Ascending aorta (tissue), 2 donors: ENCODE measurements around the gene SLC35F2. TPM values are rescaled to one million over a fixed set of nuclear protein-coding genes. Genes with fewer than 3 reads are reported as not detected.

Experiments
- DNase-seq, 2 donors: peaks; one replicate each; pipeline ENCODE4 v3.0.0-alpha.2; 2019; ENCODE audit warnings: low spot score in 2 of 2
- H3K27ac ChIP-seq, 2 donors: fragments of 200-600 bp; sonication (generic); one replicate each; pipeline ENCODE4 v1.5.1; 2016 to 2017; ENCODE audit warnings: mild to moderate bottlenecking in 1 of 2
- H3K27me3 ChIP-seq: fragments of 200-600 bp; sonication (generic); one replicate; pipeline ENCODE4 v1.5.1; 2017
- H3K36me3 ChIP-seq, 2 donors: fragments of 200-600 bp; sonication (generic); one replicate each; pipeline ENCODE4 v1.5.1; 2016
- H3K4me1 ChIP-seq, 2 donors: fragments of 200-600 bp; sonication (generic); one replicate each; pipeline ENCODE4 v1.5.1; 2016 to 2017; ENCODE audit warnings: mild to moderate bottlenecking in 1 of 2
- H3K4me3 ChIP-seq, 2 donors: fragments of 200-600 bp; sonication (generic); one replicate each; pipeline ENCODE4 v1.5.1; 2016 to 2017; ENCODE audit warnings: mild to moderate bottlenecking in 1 of 2
- H3K9me3 ChIP-seq, 2 donors: fragments of 200-600 bp; sonication (generic); one replicate each; pipeline ENCODE4 v1.5.1; 2016
- CTCF ChIP-seq, 3 experiments: fragments of 200-600 bp in 2 of 3; fragments of 450-650 bp in 1 of 3; sonication (generic) in 2 of 3; IDR thresholded peaks; one replicate each; pipeline ENCODE4 v1.5.1; 2016 to 2019; ENCODE audit warnings: antibody characterized with exemption in 3 of 3, mild to moderate bottlenecking in 1 of 3, moderate library complexity in 1 of 3
- intact Hi-C: fragments of 100-400 bp; cut with DNase I; formaldehyde crosslinking; loops from one replicate; pipeline ENCODE4 v1.15.1; 2023
- total RNA-seq: library from RNA; depleted of rRNA; stranded (reverse); fragments of >200 nt; gene quantifications from one replicate; pipeline ENCODE4 v1.1.0, GENCODE V29; 2016

The SLC35F2 gene
- total RNA-seq, 1 donor from 2014 or later, result 5.4 TPM

GRCh38 chr11:107783121-107783520 is 75.5 kb downstream of the SLC35F2 start:
- intact Hi-C loops, result no loop called here
- no peak overlapping the region for H3K4me3 ChIP-seq
- no peaks in the 10 kb centered on the region for H3K9me3 ChIP-seq
- no peak for DNase-seq
- no peak overlapping the region for H3K27ac ChIP-seq
- no peak for TF ChIP-seq CTCF (IDR thresholded peaks at IDR 0.05)
- H3K36me3 ChIP-seq, result no peaks in the 10 kb centered on the region
- no peaks in the 10 kb centered on the region for H3K27me3 ChIP-seq
- no peaks in the 10 kb centered on the region for H3K4me1 ChIP-seq

- DNase-seq, result no peak
- no peaks in the 10 kb centered on the region for H3K9me3 ChIP-seq
- intact Hi-C loops, result no loop called here
- H3K4me3 ChIP-seq, result no peak overlapping the region
- H3K27ac ChIP-seq, result no peak overlapping the region
- no peaks in the 10 kb centered on the region for H3K27me3 ChIP-seq
- TF ChIP-seq CTCF (IDR thresholded peaks at IDR 0.05), result no peak
- no peaks in the 10 kb centered on the region for H3K4me1 ChIP-seq
- no peaks in the 10 kb centered on the region for H3K36me3 ChIP-seq
Measured at GRCh38 chr11:107780775-107781174, 77.8 kb downstream of the SLC35F2 start.

- H3K36me3 ChIP-seq, result no peaks in the 10 kb centered on the region
- intact Hi-C loops, result no loop called here
- DNase-seq, result no peak
- H3K4me3 ChIP-seq, result no peak overlapping the region
- no peaks in the 10 kb centered on the region for H3K4me1 ChIP-seq
- no peaks in the 10 kb centered on the region for H3K9me3 ChIP-seq
- no peak overlapping the region for H3K27ac ChIP-seq
- no peaks in the 10 kb centered on the region for H3K27me3 ChIP-seq
- TF ChIP-seq CTCF (IDR thresholded peaks at IDR 0.05), result no peak
Measured at GRCh38 chr11:107780136-107780535, 78.5 kb downstream of the SLC35F2 start.

GRCh38 chr11:107778839-107779517 is 79.6 kb downstream of the SLC35F2 start:
- no peaks in the 10 kb centered on the region for H3K4me1 ChIP-seq
- H3K27ac ChIP-seq, result no peak overlapping the region
- intact Hi-C loops, result no loop called here
- H3K9me3 ChIP-seq, result no peaks in the 10 kb centered on the region
- H3K27me3 ChIP-seq, result no peaks in the 10 kb centered on the region
- TF ChIP-seq CTCF (IDR thresholded peaks at IDR 0.05), result no peak
- DNase-seq, result no peak
- no peaks in the 10 kb centered on the region for H3K36me3 ChIP-seq
- no peak overlapping the region for H3K4me3 ChIP-seq

GRCh38 chr11:107777110-107777509 is 81.5 kb downstream of the SLC35F2 start:
- Histone ChIP-seq H3K36me3 (no peaks in the 10 kb centered on the region), H3K27ac (no peak overlapping the region), H3K4me3 (no peak overlapping the region), H3K27me3 (no peaks in the 10 kb centered on the region), H3K9me3 (no peaks in the 10 kb centered on the region), H3K4me1 (no peaks in the 10 kb centered on the region)
- no peak for DNase-seq
- intact Hi-C loops, result no loop called here
- no peak for TF ChIP-seq CTCF (IDR thresholded peaks at IDR 0.05)

- Histone ChIP-seq H3K4me1 (no peaks in the 10 kb centered on the region), H3K27ac (no peak overlapping the region), H3K36me3 (no peaks in the 10 kb centered on the region), H3K9me3 (no peaks in the 10 kb centered on the region), H3K4me3 (no peak overlapping the region), H3K27me3 (no peaks in the 10 kb centered on the region)
- DNase-seq, result no peak
- no peak for TF ChIP-seq CTCF (IDR thresholded peaks at IDR 0.05)
- intact Hi-C loops, result no loop called here
Measured at GRCh38 chr11:107776062-107776461, 82.5 kb downstream of the SLC35F2 start.
